Esophagus squamous epithelium (tissue), 4 donors: ENCODE data around the gene CSTF2T.

Source experiments
- POLR2A ChIP-seq, 4 donors: fragments of 450-650 bp; IDR thresholded peaks; one replicate each; pipeline ENCODE4 v1.6.1; 2017; ENCODE audit warnings: antibody characterized with exemption in 4 of 4, mild to moderate bottlenecking in 4 of 4, moderate library complexity in 3 of 4
- TF ChIP-seq, protein P1 (sequence below), 6 experiments: fragments of 450-650 bp in 4 of 6; fragments of 200-600 bp in 2 of 6; sonication (generic) in 2 of 6; IDR thresholded peaks; one replicate each; pipeline ENCODE4 v1.5.1; 2016 to 2019; ENCODE audit warnings: antibody characterized with exemption in 6 of 6, mild to moderate bottlenecking in 4 of 6, moderate library complexity in 4 of 6

DNA sequence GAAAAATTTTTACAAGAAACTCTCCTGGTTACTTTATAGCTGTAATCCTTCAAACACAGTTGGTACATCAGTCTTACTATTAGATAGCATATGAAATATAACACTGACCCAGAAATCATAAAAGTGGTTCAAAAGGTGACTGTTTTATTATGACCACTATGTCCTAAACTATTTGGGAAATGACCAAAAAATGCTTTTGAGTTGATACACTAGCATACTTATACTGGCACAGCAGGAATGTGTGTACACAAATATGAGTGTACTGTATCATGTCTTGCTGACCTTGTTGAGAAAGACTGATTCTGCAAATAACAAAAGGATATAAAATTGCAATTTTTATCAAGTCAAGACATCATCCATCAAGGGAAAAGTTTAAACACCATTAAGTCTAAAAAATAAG is 24.3 kb downstream of the CSTF2T start:
- TF ChIP-seq, protein P1, sequence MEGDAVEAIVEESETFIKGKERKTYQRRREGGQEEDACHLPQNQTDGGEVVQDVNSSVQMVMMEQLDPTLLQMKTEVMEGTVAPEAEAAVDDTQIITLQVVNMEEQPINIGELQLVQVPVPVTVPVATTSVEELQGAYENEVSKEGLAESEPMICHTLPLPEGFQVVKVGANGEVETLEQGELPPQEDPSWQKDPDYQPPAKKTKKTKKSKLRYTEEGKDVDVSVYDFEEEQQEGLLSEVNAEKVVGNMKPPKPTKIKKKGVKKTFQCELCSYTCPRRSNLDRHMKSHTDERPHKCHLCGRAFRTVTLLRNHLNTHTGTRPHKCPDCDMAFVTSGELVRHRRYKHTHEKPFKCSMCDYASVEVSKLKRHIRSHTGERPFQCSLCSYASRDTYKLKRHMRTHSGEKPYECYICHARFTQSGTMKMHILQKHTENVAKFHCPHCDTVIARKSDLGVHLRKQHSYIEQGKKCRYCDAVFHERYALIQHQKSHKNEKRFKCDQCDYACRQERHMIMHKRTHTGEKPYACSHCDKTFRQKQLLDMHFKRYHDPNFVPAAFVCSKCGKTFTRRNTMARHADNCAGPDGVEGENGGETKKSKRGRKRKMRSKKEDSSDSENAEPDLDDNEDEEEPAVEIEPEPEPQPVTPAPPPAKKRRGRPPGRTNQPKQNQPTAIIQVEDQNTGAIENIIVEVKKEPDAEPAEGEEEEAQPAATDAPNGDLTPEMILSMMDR (IDR thresholded peaks at IDR 0.05): no peak
- TF ChIP-seq POLR2A (IDR thresholded peaks at IDR 0.05): no peak
